Retinal pigment epithelial cell (primary cell): ENCODE measurements around the gene STK33.

Experiments used
- DNase-seq: peaks from one replicate; pipeline ENCODE4 v3.0.0-alpha.2; 2010; ENCODE audit warnings: low read depth
- H3K4me3 ChIP-seq: 2 replicates; pipeline ENCODE4 v1.5.1; 2011; ENCODE audit warnings: mild to moderate bottlenecking, low read length, control low read depth, moderate library complexity
- TF ChIP-seq, protein P1 (sequence below): conservative IDR thresholded peaks from 2 replicates; pipeline ENCODE4 v1.5.1; 2011; ENCODE audit warnings: low read depth, low read length, control low read depth, inconsistent platforms

Gene STK33

DNA sequence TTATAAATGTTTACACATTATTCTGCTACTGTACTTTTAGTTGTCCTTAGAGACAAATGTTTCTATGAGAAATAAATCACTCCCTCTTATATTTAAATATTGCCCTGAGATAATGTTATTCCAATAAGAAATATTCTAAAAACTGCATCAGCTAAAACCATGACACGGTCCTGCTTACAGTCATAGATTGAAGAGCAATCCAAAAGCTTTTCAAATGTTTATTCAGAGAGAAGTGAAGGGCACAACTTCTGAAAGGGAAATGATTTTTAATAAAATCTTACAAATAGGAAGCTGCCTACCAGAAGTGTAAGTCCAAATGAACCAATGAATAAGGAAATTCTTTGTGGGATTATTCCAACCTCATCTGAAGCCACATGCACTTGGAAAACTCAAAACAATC lies 49.2 kb downstream of the STK33 start:
- TF ChIP-seq, protein P1, sequence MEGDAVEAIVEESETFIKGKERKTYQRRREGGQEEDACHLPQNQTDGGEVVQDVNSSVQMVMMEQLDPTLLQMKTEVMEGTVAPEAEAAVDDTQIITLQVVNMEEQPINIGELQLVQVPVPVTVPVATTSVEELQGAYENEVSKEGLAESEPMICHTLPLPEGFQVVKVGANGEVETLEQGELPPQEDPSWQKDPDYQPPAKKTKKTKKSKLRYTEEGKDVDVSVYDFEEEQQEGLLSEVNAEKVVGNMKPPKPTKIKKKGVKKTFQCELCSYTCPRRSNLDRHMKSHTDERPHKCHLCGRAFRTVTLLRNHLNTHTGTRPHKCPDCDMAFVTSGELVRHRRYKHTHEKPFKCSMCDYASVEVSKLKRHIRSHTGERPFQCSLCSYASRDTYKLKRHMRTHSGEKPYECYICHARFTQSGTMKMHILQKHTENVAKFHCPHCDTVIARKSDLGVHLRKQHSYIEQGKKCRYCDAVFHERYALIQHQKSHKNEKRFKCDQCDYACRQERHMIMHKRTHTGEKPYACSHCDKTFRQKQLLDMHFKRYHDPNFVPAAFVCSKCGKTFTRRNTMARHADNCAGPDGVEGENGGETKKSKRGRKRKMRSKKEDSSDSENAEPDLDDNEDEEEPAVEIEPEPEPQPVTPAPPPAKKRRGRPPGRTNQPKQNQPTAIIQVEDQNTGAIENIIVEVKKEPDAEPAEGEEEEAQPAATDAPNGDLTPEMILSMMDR: no peak

DNA sequence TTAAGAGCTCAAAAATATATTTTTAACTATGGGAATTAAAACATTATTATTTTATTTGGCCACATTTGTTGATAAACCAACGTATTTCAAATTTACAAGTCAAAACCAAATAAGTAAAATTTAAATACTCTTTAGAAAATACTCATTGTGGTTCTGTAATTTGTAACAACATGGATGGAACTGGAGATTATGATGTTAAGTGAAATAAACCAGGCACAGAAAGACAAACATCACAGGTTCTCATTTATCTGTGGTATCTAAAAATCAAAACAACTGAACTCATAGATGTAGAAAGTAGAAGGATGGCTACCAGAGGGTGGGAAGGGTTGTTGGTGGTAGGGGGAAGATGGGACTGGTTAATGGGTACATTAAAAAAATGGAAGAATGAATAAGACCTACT lies 50.8 kb downstream of the STK33 start:
- TF ChIP-seq, protein P1: no peak
- DNase-seq: no peak
- H3K4me3 ChIP-seq: no peak overlapping the region

More for the DNA sequence above, 49.2 kb downstream of the STK33 start:
- DNase-seq: no peak
- no peak overlapping the region for H3K4me3 ChIP-seq

DNA sequence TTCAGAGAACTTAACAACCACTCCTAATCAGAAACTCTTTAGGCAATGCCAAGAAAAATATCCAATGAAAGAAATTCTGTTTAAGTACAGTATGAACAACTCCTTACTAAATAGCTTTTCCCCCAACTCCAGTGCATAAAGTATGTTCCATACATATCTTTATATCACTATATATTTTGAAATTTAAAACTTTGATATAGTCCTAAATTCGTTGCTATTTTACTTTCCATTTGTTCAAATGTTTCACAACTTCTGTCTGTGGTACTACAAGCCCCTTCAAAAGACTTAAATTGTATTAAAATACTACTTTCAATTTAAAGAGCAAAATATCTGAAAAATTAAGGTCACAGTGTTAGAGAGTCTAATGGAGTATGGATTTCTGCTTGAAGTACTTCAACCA lies 52.6 kb downstream of the STK33 start:
- H3K4me3 ChIP-seq: no peak overlapping the region
- no peak for DNase-seq
- TF ChIP-seq, protein P1: no peak

DNA sequence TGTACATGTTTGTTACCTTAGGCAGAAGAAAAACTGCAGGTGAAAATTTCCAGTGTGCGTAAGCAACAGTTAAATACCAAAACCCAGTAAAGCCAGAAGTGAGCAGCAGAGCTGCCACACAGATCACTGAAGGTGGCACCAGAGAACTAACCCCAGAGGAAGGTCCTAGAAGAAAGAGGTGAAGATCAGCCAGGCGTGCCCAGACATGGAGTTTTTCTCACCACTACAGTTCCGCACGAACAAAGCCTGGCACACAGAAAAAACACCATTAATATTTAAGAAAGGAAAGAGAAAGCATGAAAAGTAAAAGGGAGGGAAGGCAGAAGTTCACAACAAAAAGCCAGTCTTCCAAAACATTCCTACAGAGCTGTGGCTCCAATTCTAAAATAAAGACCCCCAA lies 60.7 kb downstream of the STK33 start:
- TF ChIP-seq, protein P1: no peak
- no peak overlapping the region for H3K4me3 ChIP-seq
- DNase-seq: no peak

DNA sequence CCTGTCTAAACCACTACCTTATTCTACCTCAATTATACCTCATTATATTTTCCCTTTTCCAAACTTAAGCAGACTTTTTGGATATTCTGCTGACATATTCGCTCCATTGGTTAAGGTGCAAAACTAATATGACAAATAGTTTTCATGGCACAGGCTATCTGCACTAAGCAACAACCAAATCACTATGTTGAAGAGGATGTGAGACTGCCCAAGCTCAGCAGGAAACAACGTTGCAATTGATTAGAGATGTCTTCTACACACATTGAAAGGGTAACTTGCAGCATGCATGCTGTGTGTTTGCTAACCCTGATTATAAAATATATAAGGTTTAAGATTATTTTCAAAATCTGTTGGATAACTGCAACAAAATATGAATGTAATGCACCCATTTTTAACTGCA lies 61.6 kb downstream of the STK33 start:
- TF ChIP-seq, protein P1: no peak
- no peak overlapping the region for H3K4me3 ChIP-seq
- DNase-seq: no peak

DNA sequence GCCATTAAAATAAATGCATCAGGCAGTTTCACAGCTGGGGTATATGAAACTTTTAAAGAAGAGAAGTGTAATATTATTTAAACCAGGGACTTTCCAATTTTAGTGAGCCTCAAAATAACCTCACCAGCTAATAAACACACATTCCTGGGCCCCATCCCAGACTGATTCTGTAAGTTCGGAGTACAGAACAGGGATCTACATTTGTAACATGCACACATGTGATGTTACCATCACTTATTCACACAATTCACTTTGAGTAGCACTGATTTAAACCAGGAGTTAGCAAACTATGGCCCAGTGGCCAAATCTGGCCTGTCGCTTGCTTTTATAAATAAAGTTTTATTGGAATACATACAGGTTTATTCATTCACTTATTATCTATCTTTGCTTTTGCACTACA lies 62.0 kb downstream of the STK33 start:
- DNase-seq: no peak
- TF ChIP-seq, protein P1: no peak
- no peak overlapping the region for H3K4me3 ChIP-seq

DNA sequence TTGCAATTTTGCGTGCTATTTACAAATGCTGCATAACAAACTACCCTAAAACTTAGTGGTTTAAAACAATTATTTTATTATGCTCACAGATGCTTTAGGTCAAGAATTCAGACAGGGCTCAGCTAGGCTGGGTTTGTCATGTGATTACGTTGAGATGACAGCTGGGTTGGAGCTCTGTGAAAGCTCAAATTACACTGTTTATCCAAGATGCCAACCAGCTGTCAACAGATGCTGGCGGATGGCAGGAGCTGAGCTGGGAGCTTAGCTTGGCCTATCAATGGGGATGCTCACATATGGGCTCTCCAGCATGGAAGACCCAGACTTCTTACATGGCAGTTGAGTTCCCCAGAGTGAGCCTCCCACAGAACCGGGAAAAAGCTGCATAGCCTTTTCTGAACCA lies 62.7 kb downstream of the STK33 start:
- DNase-seq: no peak
- no peak overlapping the region for H3K4me3 ChIP-seq
- TF ChIP-seq, protein P1: no peak
